ENCODE results near the gene LRRC45. TPM values are rescaled to one million over a fixed set of nuclear protein-coding genes. Genes with fewer than 3 reads are reported as not detected.
A peak's percentile ranks its signal among the peaks of the same experiment; 100 is the strongest.

Gene LRRC45
- total and polyA plus RNA-seq, 9 of the 15 experiments (the other 6 are each of a cell fraction or from before 2014, with no cell fraction given) = 3.5 to 21.5 (median 11.2) TPM; not detected in 2

- 81% methylated on average over 21 of the region's 29 CpGs for WGBS (ENCODE audit: insufficient coverage, low coverage, missing lambda C conversion rate)
- no peak for TF ChIP-seq NUFIP1 (IDR thresholded peaks at IDR 0.05; ENCODE audit: partially characterized antibody)
- no peak for TF ChIP-seq ZNF398 (CRISPR knock-in tag; IDR thresholded peaks at IDR 0.05)
- no peak for TF ChIP-seq KDM4B (IDR thresholded peaks at IDR 0.05; ENCODE audit: borderline replicate concordance in 2 of 2, low read depth in 1 of 2)
- no peak for TF ChIP-seq SP2 (IDR thresholded peaks at IDR 0.05; ENCODE audit: extremely low read depth, low read depth, low read length, poor library complexity, severe bottlenecking)
- TF ChIP-seq RBM22 (IDR thresholded peaks at IDR 0.05; ENCODE audit: low read depth, low read length, poor library complexity, severe bottlenecking) = peak; percentile 92
- no peak for TF ChIP-seq ZNF395 (CRISPR knock-in tag; IDR thresholded peaks at IDR 0.05)
- no peak for TF ChIP-seq EP400 (IDR thresholded peaks at IDR 0.05)
- no peak for TF ChIP-seq UBTF (IDR thresholded peaks at IDR 0.05; ENCODE audit: borderline replicate concordance in 1 of 2, low read depth in 2 of 2, low read length in 2 of 2)
- TF ChIP-seq SREBF2 (CRISPR knock-in tag; IDR thresholded peaks at IDR 0.05) = no peak
- no peak for TF ChIP-seq MEF2A (IDR thresholded peaks at IDR 0.05; ENCODE audit: control insufficient read depth, low read depth, low read length)
- TF ChIP-seq POLR2B (IDR thresholded peaks at IDR 0.05; ENCODE audit: low read depth, partially characterized antibody) = peak; percentile 24
- peak; percentile 55 for TF ChIP-seq POLR2A (conservative IDR thresholded peaks at IDR 0.05)
- no peak for TF ChIP-seq SRSF3 (IDR thresholded peaks at IDR 0.05; ENCODE audit: insufficient read depth, low read length)
- TF ChIP-seq PURB (CRISPR knock-in tag; IDR thresholded peaks at IDR 0.05; ENCODE audit: low read depth) = no peak
- TF ChIP-seq POLR2AphosphoS2 (IDR thresholded peaks at IDR 0.05; ENCODE audit: low read length) = peak; percentile 49; the same call in 1 of the 2 replicates
Measured at GRCh38 chr17:82056729-82057621, 33.9 kb downstream of the LRRC45 start.

More at GRCh38 chr17:82056729-82057621, 33.9 kb downstream of the LRRC45 start:
- in situ Hi-C loops (cut with MboI) = no loop called here
- peaks cover 15% of the 10 kb centered on the region for H3K79me2 ChIP-seq (ENCODE audit: control insufficient read depth, insufficient read depth, low read length)
- no peaks in the 10 kb centered on the region for H3K9me1 ChIP-seq (ENCODE audit: control insufficient read depth, insufficient read depth, low read length)
- peak overlapping the region in 1 of 2 experiments; percentile 79; a peak in 2 of 4 replicates for H3K9ac ChIP-seq (ENCODE audit: insufficient read depth in 1 of 2, low read depth in 2 of 2, low read length in 2 of 2)
- ATAC-seq = peak; percentile 18
- H3K27me3 ChIP-seq (ENCODE audit: control insufficient read depth in 2 of 2, insufficient read depth in 2 of 2, low read length in 2 of 2) = no peaks in the 10 kb centered on the region
- CTCF ChIA-PET (ENCODE audit: low intra/inter-chr PET ratio) = no interaction called here
- intact Hi-C loops (cut with micrococcal nuclease) = no loop called here
- peaks cover 0 to 90% of the 10 kb centered on the region in 2 experiments; a peak in 3 of 5 replicates for H3K4me1 ChIP-seq (replicated peaks in 1 of 2; ENCODE audit: control insufficient read depth in 2 of 2, insufficient read depth in 2 of 2, low read length in 2 of 2)
- H3K4me3 ChIP-seq = no peak overlapping the region
- H4K20me1 ChIP-seq (replicated peaks; ENCODE audit: control insufficient read depth, insufficient read depth, low read length) = peaks cover 11% of the 10 kb centered on the region
- no peak overlapping the region for H3K27ac ChIP-seq (ENCODE audit: extremely low read depth, low read depth, low read length)
- DNase-seq (ENCODE audit: extremely low read depth in 1 of 4, low spot score in 3 of 4) = no peak
- peaks cover 90% of the 10 kb centered on the region; the same call in 2 of the 3 replicates for H3K36me3 ChIP-seq (ENCODE audit: control insufficient read depth, insufficient read depth, low read length)
- POLR2A ChIA-PET = interaction anchor here (0.6 to 0.9 kb wide), 4 partner anchors 10 to 28 kb away, joined by 3 to 4 read pairs (median 4); no protein-coding TSS in a partner anchor
- no peak for FAIRE-seq
- no peak overlapping the region for H2AFZ ChIP-seq (ENCODE audit: low read depth, low read length)
- no peaks in the 10 kb centered on the region for H3K9me3 ChIP-seq (replicated peaks; ENCODE audit: control insufficient read depth, insufficient read depth, low read depth, low read length)
- H3K4me2 ChIP-seq (ENCODE audit: insufficient read depth, low read length) = no peak overlapping the region
- BruUV-seq (replicated peaks) = TSS peak; percentile 41
